Esophagus squamous epithelium (tissue), 5 donors: ENCODE data around the gene GOLGA2. TPM values are rescaled to one million over a fixed set of nuclear protein-coding genes. Genes with fewer than 3 reads are reported as not detected.

ENCODE experiments used
- DNase-seq: peaks from one replicate; lab custom pipeline; 2025; lab: John Stamatoyannopoulos, UW
- H3K27ac ChIP-seq, 4 donors: fragments of 200-600 bp; sonication (generic); one replicate each; pipeline ENCODE4 v1.5.1; 2016 to 2019; ENCODE audit warnings: mild to moderate bottlenecking in 1 of 4
- H3K27me3 ChIP-seq, 4 donors: fragments of 200-600 bp; sonication (generic); 1 replicate in 3 of 4; 2 replicates in 1 of 4; pipeline versions ENCODE4 v1.5.1 to v1.6.0; 2017 to 2021; ENCODE audit warnings: antibody characterized with exemption in 1 of 4
- H3K36me3 ChIP-seq, 3 donors: fragments of 200-600 bp; sonication (generic); one replicate each; pipeline ENCODE4 v1.5.1; 2016 to 2019
- H3K4me1 ChIP-seq, 3 donors: fragments of 200-600 bp; sonication (generic); one replicate each; pipeline ENCODE4 v1.5.1; 2017 to 2019
- H3K4me3 ChIP-seq, 4 donors: fragments of 200-600 bp; sonication (generic); 1 replicate in 3 of 4; 2 replicates in 1 of 4; pipeline ENCODE4 v1.5.1; 2016 to 2019; ENCODE audit warnings: mild to moderate bottlenecking in 2 of 4, moderate library complexity in 1 of 4
- H3K9me3 ChIP-seq, 3 donors: fragments of 200-600 bp; sonication (generic); one replicate each; pipeline ENCODE4 v1.5.1; 2016 to 2019
- CTCF ChIP-seq, 6 experiments: fragments of 450-650 bp in 4 of 6; fragments of 200-600 bp in 2 of 6; sonication (generic) in 2 of 6; IDR thresholded peaks; one replicate each; pipeline ENCODE4 v1.5.1; 2016 to 2019; ENCODE audit warnings: antibody characterized with exemption in 6 of 6, mild to moderate bottlenecking in 4 of 6, moderate library complexity in 4 of 6
- POLR2A ChIP-seq, 4 donors: fragments of 450-650 bp; IDR thresholded peaks; one replicate each; pipeline ENCODE4 v1.6.1; 2017; ENCODE audit warnings: antibody characterized with exemption in 4 of 4, mild to moderate bottlenecking in 4 of 4, moderate library complexity in 3 of 4
- whole genome bisulfite sequencing, 2 donors: methylation state at CpG; one replicate each; pipeline ENCODE4 v1.1.5; 2018; 5-methylcytosine and 5-hydroxymethylcytosine counted together
- intact Hi-C: fragments of 100-400 bp; cut with DNase I; formaldehyde crosslinking; loops from one replicate; pipeline ENCODE4 v1.15.0; 2022
- total RNA-seq, 4 donors: library from RNA; depleted of rRNA; stranded (reverse); fragments of >200 nt; gene quantifications; one replicate each; pipeline ENCODE4 v1.1.0, GENCODE V29; 2016
- donor health status: DM: yes; HTN: yes; CAD: no.

The GOLGA2 gene
- total RNA-seq, 4 donors from 2014 or later = 76.1 to 92.0 (median 89.2) TPM

GRCh38 chr9:128316421-128316820 lies 40.6 kb upstream of the GOLGA2 start:
- Histone ChIP-seq H3K27me3 (no peaks in the 10 kb centered on the region), H3K4me1 (peaks cover 3 to 13% (median 3%) of the 10 kb centered on the region in 3 donors), H3K4me3 (no peak overlapping the region), H3K9me3 (no peaks in the 10 kb centered on the region), H3K36me3 (peaks cover 1 to 93% (median 12%) of the 10 kb centered on the region in 3 donors), H3K27ac (peak overlapping the region in 2 of 4 donors; percentile 62 to 68)
- intact Hi-C loops = no loop called here
- whole genome bisulfite sequencing, 2 donors = 72 to 78% methylated on average over 7 to 8 of the region's 9 CpGs
- no peak for TF ChIP-seq POLR2A (IDR thresholded peaks at IDR 0.05)
- TF ChIP-seq CTCF (IDR thresholded peaks at IDR 0.05) = no peak
- DNase-seq = no peak

- WGBS, 2 donors = 96 to 97% methylated on average over 3 to 4 of the region's 4 CpGs
Measured at GRCh38 chr9:128314697-128315096, 38.9 kb upstream of the GOLGA2 start.

GRCh38 chr9:128310461-128310860 lies 34.7 kb upstream of the GOLGA2 start:
- no peak for TF ChIP-seq POLR2A (IDR thresholded peaks at IDR 0.05)
- no peak for TF ChIP-seq CTCF (IDR thresholded peaks at IDR 0.05)
- Histone ChIP-seq H3K27ac (no peak overlapping the region), H3K4me3 (no peak overlapping the region), H3K36me3 (peaks cover 21 to 78% (median 28%) of the 10 kb centered on the region in 3 donors), H3K9me3 (no peaks in the 10 kb centered on the region), H3K4me1 (peaks cover 0 to 29% (median 7%) of the 10 kb centered on the region in 3 donors), H3K27me3 (no peaks in the 10 kb centered on the region)
- no peak for DNase-seq
- intact Hi-C loops = no loop called here
- 83 to 86% methylated on average over 4 to 9 of the region's 10 CpGs for WGBS, 2 donors

More at GRCh38 chr9:128314697-128315096, 38.9 kb upstream of the GOLGA2 start:
- H3K9me3 ChIP-seq = no peaks in the 10 kb centered on the region
- no peaks in the 10 kb centered on the region for H3K27me3 ChIP-seq
- TF ChIP-seq POLR2A (IDR thresholded peaks at IDR 0.05) = no peak
- no peak for DNase-seq
- peaks cover 0 to 6% (median 0%) of the 10 kb centered on the region in 3 donors for H3K4me1 ChIP-seq
- no peak overlapping the region for H3K4me3 ChIP-seq
- H3K27ac ChIP-seq = no peak overlapping the region
- intact Hi-C loops = no loop called here
- peaks cover 14 to 99% (median 24%) of the 10 kb centered on the region in 3 donors for H3K36me3 ChIP-seq

- H3K4me3 ChIP-seq = no peak overlapping the region
- WGBS, 2 donors = 91 to 100% methylated on average over 6 to 15 of the region's 16 CpGs
- H3K4me1 ChIP-seq = peaks cover 0 to 38% (median 14%) of the 10 kb centered on the region in 3 donors
- no peak for TF ChIP-seq POLR2A (IDR thresholded peaks at IDR 0.05)
- no peak for TF ChIP-seq CTCF (IDR thresholded peaks at IDR 0.05)
- H3K27ac ChIP-seq = no peak overlapping the region
- H3K27me3 ChIP-seq = no peaks in the 10 kb centered on the region
- H3K9me3 ChIP-seq = no peaks in the 10 kb centered on the region
- DNase-seq = no peak
- peaks cover 21 to 69% (median 22%) of the 10 kb centered on the region in 3 donors for H3K36me3 ChIP-seq
- intact Hi-C loops = no loop called here
Measured at GRCh38 chr9:128309551-128309950, 33.7 kb upstream of the GOLGA2 start.

GRCh38 chr9:128304971-128305288 lies 29.1 kb upstream of the GOLGA2 start:
- no peak for DNase-seq
- H3K9me3 ChIP-seq = no peaks in the 10 kb centered on the region
- peak overlapping the region; percentile 74 to 92 (median 84) for H3K27ac ChIP-seq
- TF ChIP-seq POLR2A (IDR thresholded peaks at IDR 0.05) = no peak
- no peak for TF ChIP-seq CTCF (IDR thresholded peaks at IDR 0.05)
- WGBS, 2 donors = 26 to 55% methylated on average over 5 of the region's 5 CpGs
- intact Hi-C loops = no loop called here
- no peak overlapping the region for H3K4me3 ChIP-seq
- peaks cover 6 to 24% (median 10%) of the 10 kb centered on the region in 3 donors for H3K36me3 ChIP-seq
- H3K4me1 ChIP-seq = peaks cover 0 to 47% (median 14%) of the 10 kb centered on the region in 3 donors
- no peaks in the 10 kb centered on the region for H3K27me3 ChIP-seq
